Activated CD4-positive, alpha-beta T cell treated with anti-CD3 and anti-CD28 coated beads for 48 hours (primary cell): Measurements from ENCODE around the gene MAML2.

Experiments
- DNase-seq: peaks from one replicate; pipeline ENCODE4 v3.0.0-alpha.2; 2020

Gene MAML2

DNA sequence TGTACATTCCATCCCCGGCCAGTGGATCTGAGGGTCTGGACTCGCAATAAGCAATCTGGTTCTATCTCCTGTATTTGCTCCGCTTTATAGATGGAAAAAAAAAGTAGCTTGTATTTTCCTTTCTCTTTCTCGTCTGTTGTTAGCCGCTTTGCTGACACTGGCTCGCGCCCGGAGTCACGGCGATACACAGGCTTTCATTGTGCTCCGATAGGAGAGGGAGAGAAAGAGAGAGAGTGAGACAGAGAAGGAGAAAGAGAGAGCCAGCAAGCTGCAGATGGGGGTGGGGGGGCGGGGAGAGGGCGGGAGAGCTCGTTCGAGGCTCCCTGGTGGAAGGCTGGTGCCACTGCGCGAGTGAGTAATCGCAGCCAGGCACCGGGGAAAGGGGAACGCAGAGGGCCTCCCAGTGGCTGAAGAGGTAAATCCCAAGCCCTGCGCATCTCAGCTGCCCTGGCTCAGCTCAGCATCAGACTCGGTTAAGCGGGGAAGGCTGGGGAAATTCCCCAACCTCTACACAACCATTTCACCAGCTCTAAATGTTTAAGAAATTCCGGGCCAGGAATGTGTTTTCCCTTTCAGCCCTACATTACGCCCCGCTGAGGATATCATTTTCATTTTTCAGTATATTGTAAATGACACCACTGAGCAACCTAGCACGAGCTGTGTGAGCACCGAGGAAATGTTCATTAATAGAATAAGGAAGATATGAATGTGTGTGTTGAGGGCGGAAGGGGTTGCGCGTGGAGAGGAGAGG lies at the start of gene MAML2:
Gene MAML2, minus strand, starts transcription at position 235 of the 751 bp plus-strand sequence. CDS start 1,300 bp downstream, outside the sequence.
- DNase-seq, result peak; percentile 94

DNA sequence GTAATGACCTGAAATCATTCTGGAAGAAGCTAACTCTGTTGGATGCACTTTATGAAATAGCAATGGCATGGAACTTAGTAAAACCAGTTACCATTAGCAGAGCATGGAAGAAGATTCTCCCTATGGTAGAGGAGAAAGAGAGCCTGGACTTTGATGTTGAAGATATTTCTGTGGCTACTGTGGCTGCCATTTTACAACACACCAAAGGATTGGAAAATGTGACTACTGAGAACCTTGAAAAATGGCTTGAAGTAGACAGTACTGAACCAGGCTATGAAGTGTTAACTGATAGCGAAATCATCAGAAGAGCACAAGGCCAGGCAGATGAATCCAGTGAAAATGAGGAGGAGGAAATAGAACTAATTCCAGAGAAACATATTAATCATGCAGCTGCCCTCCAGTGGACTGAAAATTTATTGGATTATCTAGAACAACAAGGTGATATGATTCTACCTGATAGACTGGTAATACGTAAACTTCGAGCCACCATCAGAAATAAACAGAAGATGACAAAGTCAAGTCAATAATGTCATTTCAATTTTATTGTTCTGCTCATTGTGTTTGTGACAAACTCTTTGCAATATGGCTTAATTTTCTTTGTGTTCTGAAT lies 48.8 kb upstream of the MAML2 start:
- DNase-seq, result no peak

DNA sequence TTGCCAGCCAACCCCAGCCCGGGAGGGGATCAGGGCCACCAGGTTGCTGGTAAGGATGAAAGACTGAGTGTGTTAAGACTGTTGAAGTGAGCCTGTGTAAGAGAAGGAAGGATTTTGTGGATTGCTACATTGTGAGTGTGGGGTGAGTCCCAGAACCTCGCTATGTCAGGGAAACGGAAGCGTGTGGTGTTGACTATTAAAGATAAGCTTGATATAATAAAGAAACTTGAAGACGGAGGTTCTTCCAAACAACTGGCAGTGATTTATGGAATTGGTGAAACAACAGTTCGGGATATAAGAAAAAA lies 47.4 kb upstream of the MAML2 start:
- no peak for DNase-seq

DNA sequence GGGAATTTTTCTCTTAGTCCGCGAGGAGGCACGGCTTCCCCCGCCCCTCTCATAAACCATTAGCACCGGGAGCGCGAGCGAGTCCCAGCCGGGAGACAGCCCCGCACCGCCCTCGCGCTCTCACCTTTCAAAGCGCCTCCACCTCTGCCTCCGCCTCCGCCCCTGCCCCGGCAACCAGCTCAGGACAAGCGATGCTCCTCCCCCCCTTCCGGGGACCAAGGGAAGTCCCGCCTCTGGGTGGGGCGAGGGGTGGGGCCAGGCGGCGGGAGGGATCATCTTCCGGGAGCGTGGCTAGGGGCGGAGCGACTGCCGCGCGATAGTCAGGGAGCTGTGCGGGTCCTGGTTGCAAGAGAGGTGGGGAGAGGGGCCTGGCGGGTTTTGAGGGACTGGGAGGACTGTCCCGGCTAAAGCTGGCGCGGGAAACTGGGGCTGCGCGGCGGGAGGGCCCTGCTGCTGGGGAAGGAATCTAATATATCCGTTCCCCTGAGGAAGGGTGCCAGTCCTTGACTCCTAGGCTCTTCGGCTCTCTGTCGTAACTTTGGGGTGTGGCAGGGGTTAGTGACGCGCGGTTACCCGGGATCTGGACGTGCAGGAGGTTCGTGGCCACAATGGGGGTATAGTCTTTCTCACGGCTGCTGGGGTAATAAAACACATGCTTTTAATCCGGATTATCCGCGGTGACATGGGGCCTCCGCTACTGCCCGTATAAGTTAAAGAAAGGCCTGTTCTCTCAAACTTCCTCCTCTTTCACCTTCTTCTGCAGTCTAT lies 46.9 kb upstream of the MAML2 start, which contains the start of the genes CCDC82 and JRKL:
Gene CCDC82, minus strand, starts transcription at position 193 of the 768 bp plus-strand sequence. CDS start 5,165 bp downstream, outside the sequence.
Gene JRKL, plus strand, starts transcription at position 294 of the 768 bp plus-strand sequence. CDS start 637 bp downstream, outside the sequence.
- peak; percentile 99 for DNase-seq

GRCh38 chr11:96388891-96389719 lies 46.1 kb upstream of the MAML2 start:
- DNase-seq, result no peak

DNA sequence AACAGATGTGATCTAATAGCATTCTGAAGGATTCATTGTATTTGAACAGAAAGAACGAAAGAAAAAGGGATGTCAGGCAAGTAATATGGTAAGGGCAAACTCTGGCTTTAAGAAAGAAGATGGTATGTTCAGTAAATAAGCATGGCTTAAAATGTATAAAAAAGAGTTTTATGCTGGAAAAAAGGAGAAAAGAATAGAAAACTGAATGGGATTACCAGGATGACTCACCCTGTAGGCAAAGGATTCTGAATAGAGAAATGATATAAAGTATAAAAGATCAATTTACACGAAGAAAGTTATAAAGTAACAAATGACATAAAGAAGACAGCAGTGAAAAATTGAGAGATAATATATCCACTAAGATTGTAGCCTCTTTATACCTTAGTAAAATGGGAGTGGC lies 42.2 kb upstream of the MAML2 start:
- no peak for DNase-seq

- DNase-seq, result no peak
These were observed 41.2 kb upstream of the MAML2 start for GRCh38 chr11:96384156-96384555.

GRCh38 chr11:96376796-96377195 lies 33.8 kb upstream of the MAML2 start:
- DNase-seq, result no peak

GRCh38 chr11:96373826-96374225 lies 30.8 kb upstream of the MAML2 start:
- DNase-seq, result no peak

DNA sequence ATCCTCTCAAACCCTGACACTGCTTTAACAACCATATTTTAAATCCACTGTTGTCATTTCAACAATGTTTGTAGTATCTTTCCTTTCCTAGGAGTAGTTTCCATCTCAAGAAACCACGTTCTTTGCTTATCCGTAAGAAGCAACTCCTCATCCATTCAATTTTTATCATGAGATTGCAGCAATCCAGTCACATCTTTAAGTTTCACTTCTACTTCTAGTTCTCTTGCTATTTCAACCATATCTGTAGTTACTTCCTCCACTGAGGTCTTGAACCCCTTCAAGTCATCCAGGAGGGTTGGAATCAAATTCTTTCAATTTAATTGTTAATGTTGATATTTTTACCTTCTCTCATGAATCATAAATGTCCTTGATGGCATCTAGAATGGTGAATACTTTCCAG lies 24.3 kb upstream of the MAML2 start:
- DNase-seq, result no peak

DNA sequence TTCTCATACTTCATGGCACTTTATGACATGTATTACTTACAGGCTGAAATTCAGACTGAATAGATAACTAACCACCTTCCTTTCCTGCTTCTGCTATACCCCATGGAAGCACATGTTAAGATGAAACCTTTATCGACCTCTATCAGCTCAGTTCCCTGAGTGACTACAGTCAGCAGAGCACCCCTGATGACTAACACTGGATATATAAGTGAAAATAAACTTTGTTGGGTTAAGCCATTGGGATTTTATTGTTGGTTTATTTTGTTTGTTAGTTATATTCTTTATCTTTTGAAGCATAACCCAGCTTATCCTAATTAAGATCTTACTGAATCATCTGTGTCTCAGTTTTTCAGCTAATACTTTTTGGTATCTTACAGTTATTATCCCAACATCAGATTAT lies 23.0 kb upstream of the MAML2 start:
- DNase-seq, result no peak

GRCh38 chr11:96365493-96365892 lies 22.5 kb upstream of the MAML2 start:
- DNase-seq, result no peak

DNA sequence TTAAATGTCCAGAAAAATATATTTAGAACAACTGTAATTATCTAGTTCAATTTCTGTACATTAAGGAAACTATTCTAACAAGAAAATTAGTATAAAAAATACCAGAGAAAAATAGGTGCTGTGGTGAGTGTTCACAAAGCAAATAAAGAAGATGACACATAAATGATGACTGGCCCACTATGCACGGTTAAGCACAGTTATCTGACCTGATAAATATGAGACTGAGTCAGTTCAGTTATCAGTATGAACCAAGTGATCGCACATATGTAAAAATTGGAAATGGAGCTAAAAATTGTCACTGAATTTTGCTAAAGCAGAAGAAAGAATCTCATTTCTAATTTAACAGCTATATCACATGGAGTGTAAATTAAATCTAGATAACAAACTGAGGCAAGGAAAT lies 18.8 kb upstream of the MAML2 start:
- DNase-seq, result no peak

GRCh38 chr11:96358321-96358720 lies 15.3 kb upstream of the MAML2 start:
- DNase-seq, result no peak

GRCh38 chr11:96357794-96358193 lies 14.8 kb upstream of the MAML2 start:
- no peak for DNase-seq

- no peak for DNase-seq
These were observed 13.9 kb upstream of the MAML2 start for GRCh38 chr11:96356848-96357247.

GRCh38 chr11:96342014-96342960 lies 708 bp downstream of the MAML2 start:
- no peak for DNase-seq

DNA sequence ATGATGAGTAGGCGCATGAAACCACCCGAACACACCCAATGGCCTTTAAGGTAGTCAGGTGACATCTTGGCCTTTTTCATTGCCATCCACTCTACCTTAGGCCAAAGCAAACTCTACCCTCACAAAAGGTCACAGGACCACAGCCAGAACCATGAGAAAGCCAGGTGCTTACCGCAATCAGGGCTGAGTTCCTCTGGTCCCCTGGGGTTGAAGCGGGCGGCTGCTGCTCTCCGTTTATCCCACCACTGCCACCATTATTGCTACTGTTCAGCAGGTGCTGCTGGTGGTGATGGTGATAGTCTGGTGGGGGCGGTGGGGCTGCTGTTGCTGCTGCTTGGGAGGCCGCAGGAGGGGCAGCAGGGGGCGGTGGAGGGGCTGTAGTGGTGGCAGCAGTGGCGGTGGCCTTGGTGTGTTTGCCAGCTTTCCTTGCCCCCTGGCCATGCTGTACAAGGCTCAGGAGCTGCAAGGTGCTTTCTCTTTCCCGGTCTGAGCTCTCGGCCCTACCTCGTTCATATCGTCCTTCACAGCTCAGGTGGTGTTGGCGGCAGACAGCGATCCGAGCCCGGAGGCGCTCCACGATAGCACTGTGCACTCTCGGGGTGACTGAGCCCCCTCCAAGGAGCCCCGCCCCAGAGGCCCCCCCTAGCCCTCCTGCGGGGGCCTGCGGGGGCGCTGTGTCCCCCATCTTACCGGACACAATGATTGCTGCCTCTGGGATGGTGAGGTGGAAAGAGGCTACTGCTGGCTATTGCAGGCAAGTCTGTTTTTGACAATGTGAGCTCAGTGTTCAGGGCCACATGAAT lies 1.6 kb downstream of the MAML2 start:
- DNase-seq, result peak; percentile 74

DNA sequence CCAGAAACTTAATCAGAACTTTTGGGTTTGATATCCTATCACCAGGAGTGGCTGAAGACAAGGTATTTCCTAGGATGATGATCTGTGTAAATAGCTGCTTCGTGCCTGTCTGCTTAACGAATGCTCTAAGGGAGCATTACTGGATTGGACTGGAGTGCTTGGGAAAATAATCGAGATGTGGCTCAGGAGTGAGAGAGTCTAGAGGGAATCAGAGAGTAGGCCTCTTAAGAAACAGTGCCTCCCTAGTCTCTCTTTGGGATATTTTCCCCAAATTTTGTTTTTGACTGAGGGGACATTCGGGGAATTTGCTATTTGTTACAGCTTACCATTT lies 2.5 kb downstream of the MAML2 start:
- no peak for DNase-seq

DNA sequence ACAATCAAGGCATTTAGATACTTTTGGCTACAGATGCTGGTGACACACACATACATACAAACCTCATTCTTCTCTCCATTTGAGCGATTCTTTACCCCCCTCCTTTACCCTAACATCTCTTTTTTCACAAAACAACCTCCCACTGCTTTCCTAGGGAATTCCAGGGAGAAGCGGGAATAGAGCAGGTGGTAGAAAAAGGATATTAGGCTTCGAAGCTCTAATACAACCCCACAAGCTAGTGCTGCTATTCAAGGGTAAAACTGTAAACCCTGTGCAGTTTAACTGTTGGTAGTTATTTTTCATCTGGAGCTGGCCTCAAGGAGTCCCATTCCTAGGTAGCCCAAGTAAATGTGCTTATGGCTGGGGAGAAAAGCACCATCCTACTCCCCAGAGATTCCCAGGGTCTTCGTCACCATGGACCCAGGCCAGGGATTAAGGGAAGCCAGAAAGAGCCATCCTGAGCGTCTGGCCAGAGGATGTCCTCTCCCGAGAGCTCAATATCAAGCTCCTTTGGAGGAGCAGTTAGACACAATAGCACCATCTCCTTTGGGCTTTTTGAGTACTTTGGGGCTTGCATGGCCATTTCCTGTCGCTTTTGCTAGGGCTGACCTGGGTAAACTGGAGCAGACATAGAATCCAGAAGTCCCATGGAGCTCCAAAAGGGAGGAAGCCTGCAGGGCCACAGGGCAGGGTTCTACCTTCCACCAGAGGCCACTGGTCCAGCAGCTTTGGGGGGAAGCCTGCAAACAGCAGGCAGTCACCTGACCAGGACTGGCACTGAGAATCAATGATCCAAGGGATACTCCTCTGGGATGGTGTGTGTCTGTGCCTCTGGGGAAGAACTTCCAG lies 3.1 kb downstream of the MAML2 start:
- DNase-seq, result no peak
